T-helper 1 cell (primary cell): Measurements from ENCODE around the gene NRL.
"Not testable (repeated sequence)": the region's sequence is repeated elsewhere in the genome, so short reads cannot be mapped to it uniquely, and the experiment has no call there.

Source experiments
- DNase-seq, 5 donors: peaks; one replicate each; pipeline ENCODE4 v3.0.0-alpha.2; 2012 to 2020

Gene NRL

GRCh38 chr14:24123424-24124417 lies 9.0 kb upstream of the NRL start:
- no peak for DNase-seq

DNA sequence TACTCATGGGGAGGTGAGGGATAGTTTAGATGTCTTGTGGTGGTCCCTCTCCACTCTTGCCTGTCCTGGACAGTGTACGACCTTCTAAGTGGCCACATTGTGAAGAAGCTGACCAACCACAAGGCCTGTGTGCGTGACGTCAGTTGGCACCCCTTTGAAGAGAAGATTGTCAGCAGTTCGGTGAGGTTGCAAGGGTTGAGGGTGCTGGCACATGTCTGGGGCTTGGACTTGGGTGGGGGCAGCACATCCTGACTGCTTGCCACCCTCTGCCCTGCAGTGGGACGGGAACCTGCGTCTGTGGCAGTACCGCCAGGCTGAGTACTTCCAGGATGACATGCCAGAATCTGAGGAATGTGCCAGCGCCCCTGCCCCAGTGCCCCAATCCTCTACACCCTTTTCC lies 8.1 kb upstream of the NRL start:
- DNase-seq = no peak

- no peak for DNase-seq
Measured at GRCh38 chr14:24122416-24122815, 7.7 kb upstream of the NRL start.

GRCh38 chr14:24121210-24121609 lies 6.5 kb upstream of the NRL start:
- DNase-seq = no peak

- no peak for DNase-seq
Measured at GRCh38 chr14:24119691-24120090, 4.9 kb upstream of the NRL start.

GRCh38 chr14:24117179-24117578 lies 2.4 kb upstream of the NRL start:
- no peak for DNase-seq

- no peak for DNase-seq
Measured at GRCh38 chr14:24116128-24116814, 1.5 kb upstream of the NRL start.

DNA sequence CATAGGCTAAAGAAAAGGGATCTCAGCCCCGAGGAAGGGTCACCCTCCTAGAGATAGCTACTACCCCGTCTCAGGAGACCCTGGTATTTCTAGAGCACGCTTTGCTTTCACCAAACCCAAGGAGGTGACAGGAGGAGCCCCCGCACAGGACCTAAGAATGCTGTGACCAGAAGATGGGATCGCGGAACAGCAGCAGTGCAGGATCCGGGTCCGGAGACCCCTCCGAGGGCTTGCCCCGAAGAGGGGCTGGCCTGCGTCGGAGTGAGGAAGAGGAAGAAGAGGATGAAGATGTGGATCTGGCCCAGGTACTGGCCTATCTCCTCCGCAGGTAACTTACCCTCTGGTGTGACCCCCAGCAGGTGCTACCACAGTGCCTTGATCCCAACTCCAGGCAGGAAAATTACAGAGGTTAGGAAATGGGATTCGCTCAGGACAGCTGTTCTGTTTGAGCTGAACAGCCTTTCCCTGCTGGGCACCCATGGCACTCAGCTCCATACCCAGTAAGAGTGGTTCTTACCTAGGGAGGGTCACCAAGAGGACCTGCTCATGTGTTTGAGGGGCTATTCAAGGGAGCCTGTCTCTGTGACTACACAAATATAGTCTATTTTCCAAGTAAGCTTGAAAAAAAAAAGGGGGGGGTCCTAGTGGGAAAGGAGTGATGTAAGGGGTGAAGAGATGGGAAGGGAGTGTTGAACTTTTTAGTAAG lies 826 bp upstream of the NRL start:
- DNase-seq = no peak

GRCh38 chr14:24113801-24114531 lies 783 bp downstream of the NRL start:
- peak; percentile 60 to 90 (median 70) for DNase-seq

DNA sequence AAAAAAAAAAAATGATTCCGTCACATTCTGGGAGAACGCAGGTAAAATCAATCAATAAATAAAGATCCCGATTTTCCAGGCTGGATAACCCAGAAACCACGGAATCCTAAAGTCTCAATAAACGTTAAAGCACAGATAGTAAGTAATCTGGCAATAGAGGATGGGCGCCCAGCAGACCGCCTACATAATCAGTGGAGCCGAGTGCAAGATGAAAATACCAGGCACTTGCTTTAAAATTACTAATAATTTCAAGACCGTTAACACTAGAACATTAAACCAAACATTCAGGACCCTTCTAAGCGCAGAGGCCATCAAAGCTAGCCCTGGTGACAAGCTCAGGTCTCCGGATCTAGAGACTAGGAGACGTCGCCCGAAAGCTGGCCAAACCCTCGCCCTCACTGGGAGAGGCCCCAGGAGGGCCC lies 1.4 kb downstream of the NRL start:
- DNase-seq = no peak

DNA sequence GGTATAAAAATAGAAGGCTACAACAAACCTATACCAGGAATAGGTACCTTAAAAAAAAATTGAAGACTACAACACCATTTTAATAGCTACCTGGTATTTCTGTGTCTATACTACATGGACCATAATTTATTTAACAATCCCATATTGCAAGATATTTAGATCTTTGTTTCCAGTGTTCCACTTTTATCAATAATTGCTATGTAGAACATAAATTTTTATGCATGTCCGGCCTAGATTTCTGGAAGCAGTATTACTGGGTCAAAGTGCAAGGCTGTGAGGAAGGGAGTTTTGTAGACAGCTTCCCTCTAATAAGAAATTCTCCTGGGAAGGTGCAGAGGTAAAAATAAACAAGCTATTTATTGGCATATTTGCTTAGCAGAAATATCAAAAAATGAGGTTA lies 4.2 kb downstream of the NRL start:
- no peak for DNase-seq

GRCh38 chr14:24110060-24110459 lies 4.7 kb downstream of the NRL start:
- DNase-seq = no peak

DNA sequence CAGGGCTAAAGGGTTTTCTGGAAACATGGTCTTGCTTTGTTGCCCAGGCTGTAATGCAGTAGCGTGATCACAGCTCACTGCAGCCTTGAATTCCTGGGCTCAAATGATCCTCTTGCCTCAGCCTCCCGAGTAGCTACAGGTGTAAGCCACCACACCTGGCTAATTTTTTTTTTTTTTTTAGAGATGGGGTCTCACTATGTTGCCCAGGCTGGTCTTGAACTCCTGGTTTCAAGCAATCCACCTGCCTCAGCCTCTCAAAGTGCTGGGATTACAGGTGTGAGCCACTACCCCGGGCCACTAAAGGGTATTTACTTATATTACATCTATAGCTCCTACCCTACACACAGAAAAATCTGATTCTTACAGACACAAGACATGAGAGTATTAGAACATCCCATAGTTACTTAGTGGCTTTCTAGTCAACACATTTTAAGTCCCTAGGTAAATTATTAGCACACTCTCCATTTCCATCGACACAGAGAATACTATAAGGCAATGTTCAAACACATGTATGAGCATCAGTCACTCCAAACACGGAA lies 6.3 kb downstream of the NRL start:
- DNase-seq = no peak

DNA sequence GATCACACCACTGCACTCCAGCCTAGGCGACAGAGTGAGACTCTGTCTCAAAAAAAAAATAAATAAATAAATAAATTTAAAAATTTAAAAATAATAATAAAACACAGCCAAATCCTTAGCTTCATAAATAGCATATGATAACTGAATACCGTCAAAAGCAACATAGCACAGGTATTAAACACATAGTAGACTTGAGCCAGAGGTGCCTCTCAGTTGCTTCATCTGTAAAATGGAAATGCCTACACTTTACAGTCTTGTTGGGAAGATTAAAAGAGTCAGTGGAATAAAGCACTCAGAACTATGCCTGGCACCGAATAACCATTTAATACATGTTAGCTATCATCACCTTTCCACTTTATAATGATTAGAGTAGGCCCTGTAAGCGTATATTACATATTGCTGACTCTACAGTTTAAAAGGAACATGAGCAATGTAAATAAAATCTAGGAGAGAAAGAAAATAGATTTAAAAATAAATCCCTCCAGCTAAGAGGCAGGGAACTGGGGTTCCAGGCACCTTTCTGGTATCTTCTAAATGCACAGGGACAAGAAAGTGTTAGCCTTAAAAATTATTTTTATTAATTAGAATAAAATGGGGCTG lies 8.0 kb downstream of the NRL start:
- DNase-seq = no peak

- DNase-seq = not testable (repeated sequence)
Measured at GRCh38 chr14:24105609-24106239, 9.0 kb downstream of the NRL start.

DNA sequence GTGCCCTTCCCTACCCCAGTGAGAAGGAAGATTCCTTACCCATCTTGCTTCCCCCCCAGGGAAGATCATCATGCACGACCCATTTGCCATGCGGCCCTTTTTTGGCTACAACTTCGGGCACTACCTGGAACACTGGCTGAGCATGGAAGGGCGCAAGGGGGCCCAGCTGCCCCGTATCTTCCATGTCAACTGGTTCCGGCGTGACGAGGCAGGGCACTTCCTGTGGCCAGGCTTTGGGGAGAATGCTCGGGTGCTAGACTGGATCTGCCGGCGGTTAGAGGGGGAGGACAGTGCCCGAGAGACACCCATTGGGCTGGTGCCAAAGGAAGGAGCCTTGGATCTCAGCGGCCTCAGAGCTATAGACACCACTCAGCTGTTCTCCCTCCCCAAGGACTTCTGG lies 11.3 kb downstream of the NRL start:
- no peak for DNase-seq

DNA sequence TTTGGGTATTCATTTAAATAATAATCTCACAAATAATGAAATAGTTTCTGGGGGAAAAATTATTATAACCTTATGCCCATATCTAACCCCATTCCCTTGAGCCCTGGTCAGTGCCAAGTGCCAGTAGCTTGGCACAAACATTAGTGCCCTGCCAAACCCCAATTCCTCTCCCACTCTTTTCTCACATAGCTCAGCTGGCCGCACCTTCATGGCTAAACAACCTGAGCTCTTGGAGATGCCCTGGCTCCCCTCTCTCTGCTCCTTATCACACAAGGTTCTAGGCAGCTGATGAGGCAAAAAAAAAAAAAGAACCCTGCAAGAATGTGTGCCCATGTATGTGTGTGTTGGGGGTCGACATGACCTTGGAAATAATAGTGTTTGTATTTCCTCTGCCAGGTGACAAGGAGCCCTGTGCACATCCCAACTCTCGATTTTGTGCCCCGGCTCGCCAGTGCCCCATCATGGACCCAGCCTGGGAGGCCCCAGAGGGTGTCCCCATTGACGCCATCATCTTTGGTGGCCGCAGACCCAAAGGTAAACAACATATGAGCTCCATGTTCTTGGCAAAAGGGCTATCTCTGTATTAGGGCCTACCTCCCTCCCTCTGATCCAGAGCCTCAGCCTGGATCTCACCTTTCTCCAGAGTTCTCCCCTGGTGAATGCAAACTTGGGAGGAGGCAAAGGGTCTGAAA lies 12.2 kb downstream of the NRL start:
- DNase-seq = no peak

DNA sequence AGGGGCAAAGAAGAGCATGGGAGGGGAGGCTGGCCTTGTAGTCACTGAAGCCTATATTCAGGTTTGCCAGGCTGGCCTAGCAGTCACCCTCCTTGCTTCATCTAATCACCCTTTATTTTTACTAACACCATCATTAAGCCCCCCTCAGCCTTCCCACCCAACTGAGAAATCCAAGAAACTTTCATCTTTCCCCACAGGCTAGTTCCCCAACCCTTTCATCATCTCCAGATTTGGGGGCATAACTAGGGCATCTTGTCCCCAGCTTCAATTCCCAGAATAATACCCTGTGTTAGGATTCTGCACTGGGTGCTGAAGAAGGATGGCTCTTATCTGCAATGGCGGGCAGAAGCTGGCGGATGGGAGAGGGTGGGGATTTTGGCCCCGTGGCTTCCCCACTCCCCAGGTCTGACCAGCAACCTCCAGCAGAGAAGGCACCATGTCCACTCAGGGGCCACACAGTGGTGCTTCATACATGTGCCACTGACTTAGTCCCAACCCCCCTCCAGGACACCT lies 13.7 kb downstream of the NRL start:
- DNase-seq = no peak

GRCh38 chr14:24100197-24100981 lies 14.4 kb downstream of the NRL start:
- DNase-seq = no peak
